HFFc6 (cell line): ENCODE data around the gene IL1RAPL1. TPM values are rescaled to one million over a fixed set of nuclear protein-coding genes. Genes with fewer than 3 reads are reported as not detected.

ENCODE experiments used
- DNase-seq: peaks from one replicate; pipeline ENCODE4 v3.0.0-alpha.2; 2018
- H3K27ac Mint-ChIP-seq: 2 replicates; pipeline ENCODE4 v1.8.0; 2020; ENCODE audit warnings: mild to moderate bottlenecking, mixed read lengths
- H3K27me3 Mint-ChIP-seq: 2 replicates; pipeline ENCODE4 v1.8.0; 2021; ENCODE audit warnings: mild to moderate bottlenecking, moderate library complexity, mixed read lengths; ENCODE audit not compliant: insufficient read depth
- H3K36me3 Mint-ChIP-seq: 2 replicates; pipeline ENCODE4 v1.8.0; 2021; ENCODE audit warnings: low read depth, mixed read lengths
- H3K4me1 Mint-ChIP-seq: 2 replicates; pipeline ENCODE4 v1.8.0; 2020; ENCODE audit warnings: low read depth, mixed read lengths
- H3K4me3 Mint-ChIP-seq: 2 replicates; pipeline ENCODE4 v1.8.0; 2020; ENCODE audit warnings: mild to moderate bottlenecking, moderate library complexity, mixed read lengths
- H3K9me3 Mint-ChIP-seq: 2 replicates; pipeline ENCODE4 v1.8.0; 2020; ENCODE audit warnings: mild to moderate bottlenecking, mixed read lengths
- total RNA-seq, 6 experiments: library from RNA; stranded (reverse); fragmentation: NEBNext Ultra II Directional; extraction: Animal tissue kit (Norgen Biotek cat#: 25700); gene quantifications; 2 replicates in 1 of 6; 3 replicates in 5 of 6; pipeline ENCODE4 v1.2.3, GENCODE V29; 2021
- TF ChIP-seq, protein P1 (sequence below): fragments of 200-600 bp; sonication (generic); IDR thresholded peaks from 2 replicates; pipeline ENCODE4 v1.5.0; 2021; ENCODE audit warnings: antibody characterized with exemption, mild to moderate bottlenecking

IL1RAPL1 gene
- total RNA-seq, 6 experiments from 2014 or later, result not detected

DNA sequence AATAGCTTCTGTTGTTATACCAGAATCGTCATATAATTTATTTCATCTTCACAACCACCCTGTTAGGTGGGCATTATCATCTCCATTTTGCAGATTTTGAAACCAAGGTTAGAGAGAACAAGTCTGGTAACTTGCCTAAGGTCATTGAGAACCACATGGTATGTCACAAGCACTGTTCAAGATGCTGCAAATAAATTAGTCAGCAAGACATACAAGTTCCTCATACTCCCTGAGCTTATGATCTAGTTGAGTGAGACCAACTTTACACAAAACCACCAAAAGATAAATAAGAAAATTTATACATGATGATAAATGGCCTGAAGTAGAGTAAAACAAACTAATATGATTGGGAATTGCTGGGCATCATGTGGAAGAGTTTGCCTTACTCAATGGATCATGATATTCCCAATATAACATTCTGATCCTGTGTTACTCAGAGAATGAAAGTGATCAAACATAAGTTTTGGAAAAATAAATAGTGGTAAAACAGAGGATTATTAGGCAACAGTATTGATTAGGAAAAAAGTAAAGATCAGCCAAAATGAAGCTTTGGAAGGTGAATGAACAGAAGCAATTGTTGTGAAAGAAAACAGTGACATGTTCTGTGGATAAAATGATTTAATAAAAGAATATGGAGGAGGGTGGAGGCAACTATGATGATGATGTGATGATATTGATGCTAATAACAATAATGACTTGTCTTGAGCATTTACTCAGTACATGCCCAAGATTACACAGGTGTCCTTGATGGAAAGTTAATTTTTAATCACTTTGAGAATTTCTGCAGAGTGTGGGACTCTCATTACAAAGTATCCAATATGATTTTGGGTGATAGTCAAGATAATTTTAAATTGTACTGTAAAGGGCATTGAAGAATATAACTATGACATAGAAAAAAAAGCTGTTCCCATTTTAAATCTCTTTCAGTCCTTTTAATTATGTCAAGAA lies 34.1 kb upstream of the IL1RAPL1 start:
- TF ChIP-seq, protein P1, sequence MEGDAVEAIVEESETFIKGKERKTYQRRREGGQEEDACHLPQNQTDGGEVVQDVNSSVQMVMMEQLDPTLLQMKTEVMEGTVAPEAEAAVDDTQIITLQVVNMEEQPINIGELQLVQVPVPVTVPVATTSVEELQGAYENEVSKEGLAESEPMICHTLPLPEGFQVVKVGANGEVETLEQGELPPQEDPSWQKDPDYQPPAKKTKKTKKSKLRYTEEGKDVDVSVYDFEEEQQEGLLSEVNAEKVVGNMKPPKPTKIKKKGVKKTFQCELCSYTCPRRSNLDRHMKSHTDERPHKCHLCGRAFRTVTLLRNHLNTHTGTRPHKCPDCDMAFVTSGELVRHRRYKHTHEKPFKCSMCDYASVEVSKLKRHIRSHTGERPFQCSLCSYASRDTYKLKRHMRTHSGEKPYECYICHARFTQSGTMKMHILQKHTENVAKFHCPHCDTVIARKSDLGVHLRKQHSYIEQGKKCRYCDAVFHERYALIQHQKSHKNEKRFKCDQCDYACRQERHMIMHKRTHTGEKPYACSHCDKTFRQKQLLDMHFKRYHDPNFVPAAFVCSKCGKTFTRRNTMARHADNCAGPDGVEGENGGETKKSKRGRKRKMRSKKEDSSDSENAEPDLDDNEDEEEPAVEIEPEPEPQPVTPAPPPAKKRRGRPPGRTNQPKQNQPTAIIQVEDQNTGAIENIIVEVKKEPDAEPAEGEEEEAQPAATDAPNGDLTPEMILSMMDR, result no peak
- H3K4me1 Mint-ChIP-seq, result no peaks in the 10 kb centered on the region
- 0 out of 2 replicates have a peak, but pooled peaks cover 6% of the 10 kb centered on the region for H3K9me3 Mint-ChIP-seq
- H3K27ac Mint-ChIP-seq, result no peak overlapping the region
- DNase-seq, result no peak
- no peak overlapping the region for H3K4me3 Mint-ChIP-seq
- H3K27me3 Mint-ChIP-seq, result no peaks in the 10 kb centered on the region
- H3K36me3 Mint-ChIP-seq, result no peaks in the 10 kb centered on the region

DNA sequence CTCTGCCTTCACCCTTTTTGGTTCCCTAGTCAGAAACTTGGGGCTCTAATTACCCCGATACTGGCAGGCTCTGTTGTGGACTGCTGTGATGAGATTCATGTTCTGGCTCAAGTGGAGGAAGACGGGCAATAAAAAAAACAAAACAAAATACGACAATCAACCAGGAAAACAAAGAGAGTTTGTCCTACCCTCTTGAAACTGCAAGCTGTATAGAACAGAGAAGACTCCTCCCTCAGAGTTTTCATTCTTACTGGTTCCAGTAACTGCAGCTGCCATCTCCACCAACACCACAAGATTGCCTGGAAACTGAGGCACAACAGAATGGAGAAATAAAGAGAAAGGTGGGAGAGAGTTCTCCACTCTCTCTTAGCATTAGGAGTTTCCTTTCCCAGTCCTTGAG lies 11.1 kb upstream of the IL1RAPL1 start:
- no peak overlapping the region for H3K27ac Mint-ChIP-seq
- no peaks in the 10 kb centered on the region for H3K27me3 Mint-ChIP-seq
- no peak overlapping the region for H3K4me3 Mint-ChIP-seq
- DNase-seq, result no peak
- TF ChIP-seq, protein P1, result no peak
- no peaks in the 10 kb centered on the region for H3K36me3 Mint-ChIP-seq
- no peaks in the 10 kb centered on the region for H3K4me1 Mint-ChIP-seq
- H3K9me3 Mint-ChIP-seq, result no peaks in the 10 kb centered on the region

- Mint-ChIP-seq H3K4me1 (no peaks in the 10 kb centered on the region), H3K36me3 (no peaks in the 10 kb centered on the region), H3K27me3 (no peaks in the 10 kb centered on the region), H3K27ac (no peak overlapping the region), H3K4me3 (no peak overlapping the region), H3K9me3 (no peaks in the 10 kb centered on the region)
- TF ChIP-seq, protein P1, result no peak
- no peak for DNase-seq
Measured at GRCh38 chrX:28581522-28581921, 5.7 kb upstream of the IL1RAPL1 start.

DNA sequence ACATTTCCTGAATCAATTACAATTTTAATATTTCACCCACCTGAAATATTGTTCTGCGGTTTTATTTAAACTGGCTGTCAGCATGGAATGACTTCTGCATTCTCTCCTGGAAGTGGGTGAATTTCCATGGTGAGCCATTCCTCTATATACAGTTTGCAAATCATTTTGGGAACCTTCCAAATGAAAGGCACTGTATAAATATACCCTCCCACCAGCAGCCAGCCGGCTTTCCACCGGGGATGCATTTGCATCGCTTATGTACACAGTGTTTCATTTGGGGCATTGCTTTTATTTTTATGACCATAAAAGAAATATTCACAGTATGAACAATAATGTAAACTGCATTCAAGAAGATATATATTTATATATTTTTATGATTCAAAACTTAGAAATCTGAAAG lies 4.7 kb upstream of the IL1RAPL1 start:
- Mint-ChIP-seq H3K27ac (no peak overlapping the region), H3K4me3 (no peak overlapping the region), H3K27me3 (no peaks in the 10 kb centered on the region), H3K9me3 (no peaks in the 10 kb centered on the region), H3K4me1 (no peaks in the 10 kb centered on the region), H3K36me3 (no peaks in the 10 kb centered on the region)
- DNase-seq, result no peak
- TF ChIP-seq, protein P1, result no peak

- TF ChIP-seq, protein P1, result no peak
- H3K27ac Mint-ChIP-seq, result no peak overlapping the region
- no peaks in the 10 kb centered on the region for H3K36me3 Mint-ChIP-seq
- DNase-seq, result no peak
- no peak overlapping the region for H3K4me3 Mint-ChIP-seq
- no peaks in the 10 kb centered on the region for H3K27me3 Mint-ChIP-seq
- no peaks in the 10 kb centered on the region for H3K4me1 Mint-ChIP-seq
- no peaks in the 10 kb centered on the region for H3K9me3 Mint-ChIP-seq
Measured at GRCh38 chrX:28584025-28584424, 3.2 kb upstream of the IL1RAPL1 start.
